Cardiac muscle cell (in vitro differentiated cells and primary cell): ENCODE results near the gene SPTLC2. TPM values are rescaled to one million over a fixed set of nuclear protein-coding genes. Genes with fewer than 3 reads are reported as not detected.

Experiments used
- DNase-seq, 2 donors: peaks; one replicate each; pipeline versions ENCODE4 v3.0.0 to v3.0.0-alpha.2; 2010 to 2017; ENCODE audit warnings: low read depth in 1 of 2, low spot score in 1 of 2
- H3K27ac ChIP-seq: fragments of 200-600 bp; sonication (generic); 2 replicates; pipeline ENCODE4 v1.5.1; 2016
- H3K27me3 ChIP-seq: fragments of 200-600 bp; sonication (generic); 2 replicates; pipeline ENCODE4 v1.6.0; 2016; ENCODE audit warnings: control low read depth
- H3K36me3 ChIP-seq: fragments of 200-600 bp; sonication (generic); 2 replicates; pipeline ENCODE4 v1.5.1; 2016; ENCODE audit warnings: control low read depth
- H3K4me1 ChIP-seq: fragments of 200-600 bp; sonication (generic); 2 replicates; pipeline ENCODE4 v1.8.1; 2017; ENCODE audit warnings: low read depth, mild to moderate bottlenecking, mixed run types
- H3K4me3 ChIP-seq: fragments of 200-600 bp; sonication (generic); 2 replicates; pipeline ENCODE4 v1.5.1; 2016; ENCODE audit warnings: mild to moderate bottlenecking
- H3K9me3 ChIP-seq: fragments of 200-600 bp; sonication (generic); 2 replicates; pipeline ENCODE4 v1.5.1; 2017; ENCODE audit warnings: low read depth, mild to moderate bottlenecking, control low read depth
- CTCF ChIP-seq: IDR thresholded peaks from 2 replicates; pipeline ENCODE4 v1.5.1; 2012; ENCODE audit warnings: low read depth, mild to moderate bottlenecking, low read length
- polyA plus RNA-seq: library from polyadenylated mRNA; unstranded; fragments of >200 nt; fragmentation: Nextera tagmentation; extraction: Ambion mirVana; gene quantifications from 2 replicates; pipeline ENCODE4 v1.2.1, GENCODE V29; 2016
- total RNA-seq: library from RNA; depleted of rRNA; stranded (reverse); fragments of >200 nt; gene quantifications from 2 replicates; pipeline ENCODE4 v1.2.3, GENCODE V29; 2016

Gene SPTLC2
- total and polyA plus RNA-seq, 2 experiments from 2014 or later = 13.9 to 14.4 TPM

GRCh38 chr14:77508249-77508648 lies 108.2 kb downstream of the SPTLC2 start:
- H3K4me3 ChIP-seq = no peak overlapping the region
- peak in 1 of 2 donors; percentile 88 for DNase-seq
- no peak for TF ChIP-seq CTCF
- no peak overlapping the region for H3K27ac ChIP-seq
- peaks cover 10% of the 10 kb centered on the region for H3K36me3 ChIP-seq
- H3K27me3 ChIP-seq = no peaks in the 10 kb centered on the region
- no peaks in the 10 kb centered on the region for H3K9me3 ChIP-seq
- H3K4me1 ChIP-seq = no peaks in the 10 kb centered on the region

- no peak overlapping the region for H3K4me3 ChIP-seq
- H3K27ac ChIP-seq = no peak overlapping the region
- no peaks in the 10 kb centered on the region for H3K9me3 ChIP-seq
- peaks cover 10% of the 10 kb centered on the region for H3K36me3 ChIP-seq
- no peaks in the 10 kb centered on the region for H3K27me3 ChIP-seq
- no peaks in the 10 kb centered on the region for H3K4me1 ChIP-seq
- DNase-seq = no peak
- no peak for TF ChIP-seq CTCF
Observed at GRCh38 chr14:77507762-77508161, 108.7 kb downstream of the SPTLC2 start.

GRCh38 chr14:77505031-77505430 lies 111.4 kb downstream of the SPTLC2 start:
- H3K4me3 ChIP-seq = no peak overlapping the region
- no peak overlapping the region for H3K27ac ChIP-seq
- H3K4me1 ChIP-seq = no peaks in the 10 kb centered on the region
- TF ChIP-seq CTCF = no peak
- DNase-seq = no peak
- peaks cover 11% of the 10 kb centered on the region for H3K27me3 ChIP-seq
- no peaks in the 10 kb centered on the region for H3K36me3 ChIP-seq
- no peaks in the 10 kb centered on the region for H3K9me3 ChIP-seq

- H3K36me3 ChIP-seq = no peaks in the 10 kb centered on the region
- H3K4me3 ChIP-seq = no peak overlapping the region
- no peak for DNase-seq
- no peak overlapping the region for H3K27ac ChIP-seq
- H3K9me3 ChIP-seq = no peaks in the 10 kb centered on the region
- no peak for TF ChIP-seq CTCF
- no peaks in the 10 kb centered on the region for H3K4me1 ChIP-seq
- H3K27me3 ChIP-seq = peaks cover 30% of the 10 kb centered on the region
Observed at GRCh38 chr14:77503138-77503537, 113.3 kb downstream of the SPTLC2 start.

- no peaks in the 10 kb centered on the region for H3K4me1 ChIP-seq
- no peak for TF ChIP-seq CTCF
- peaks cover 39% of the 10 kb centered on the region for H3K27me3 ChIP-seq
- DNase-seq = no peak
- H3K36me3 ChIP-seq = no peaks in the 10 kb centered on the region
- no peak overlapping the region for H3K27ac ChIP-seq
- no peak overlapping the region for H3K4me3 ChIP-seq
- no peaks in the 10 kb centered on the region for H3K9me3 ChIP-seq
Observed at GRCh38 chr14:77502109-77502782, 114.2 kb downstream of the SPTLC2 start.
